Mammary epithelial cell (primary cell): Measurements from ENCODE around the gene VTN.

Experiments
- CTCF ChIP-seq, 2 donors: IDR thresholded peaks in 1 of 2; conservative IDR thresholded peaks in 1 of 2; 2 replicates each; pipeline ENCODE4 v1.5.1; 2011 to 2012; ENCODE audit warnings: inconsistent platforms in 2 of 2, low read length in 2 of 2, mild to moderate bottlenecking in 2 of 2, control low read depth in 1 of 2, low read depth in 1 of 2; ENCODE audit not compliant: insufficient read depth in 1 of 2; ENCODE audit errors: extremely low read depth in 1 of 2
- EZH2 ChIP-seq: IDR thresholded peaks from 2 replicates; pipeline ENCODE4 v1.6.1; 2012; ENCODE audit warnings: low read length, inconsistent platforms, borderline replicate concordance

- no peak for TF ChIP-seq CTCF (conservative IDR thresholded peaks at IDR 0.05 in 1 of 2, IDR thresholded peaks at IDR 0.05 in 1 of 2; ENCODE audit: extremely low read depth in 1 of 2, insufficient read depth in 1 of 2, low read depth in 1 of 2, low read length in 2 of 2)
- TF ChIP-seq EZH2, result no peak
Measured at GRCh38 chr17:28397687-28398279, 27.7 kb upstream of the VTN start.
